ELF-1 (cell line): ENCODE results near the gene CLSTN3.

Experiments
- DNase-seq: peaks from one replicate; pipeline ENCODE4 v3.0.0-alpha.2; 2016; ENCODE audit warnings: low read depth, low spot score

CLSTN3 gene

GRCh38 chr12:7150356-7150755, 20.2 kb downstream of the CLSTN3 start:
- no peak for DNase-seq

DNA sequence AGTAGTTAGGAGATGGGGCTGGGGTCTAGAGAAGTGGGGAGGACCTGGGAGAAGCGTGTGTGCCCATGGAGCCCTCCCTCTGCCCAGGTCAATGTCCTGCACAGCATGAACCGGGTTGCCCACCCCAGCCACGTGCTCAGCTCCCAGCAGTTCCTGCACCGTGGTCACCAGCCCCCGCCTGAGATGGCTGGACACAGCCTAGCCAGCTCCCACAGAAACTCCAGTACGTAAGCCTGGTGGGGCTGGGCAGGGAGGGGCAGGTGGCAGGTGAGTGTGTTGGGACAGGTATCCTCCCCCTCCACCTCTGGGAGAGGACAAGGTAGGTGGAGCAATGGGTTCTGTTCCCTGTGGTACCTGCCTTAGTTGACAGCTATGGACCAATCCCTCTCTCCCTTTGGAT, 20.7 kb downstream of the CLSTN3 start:
- no peak for DNase-seq

DNA sequence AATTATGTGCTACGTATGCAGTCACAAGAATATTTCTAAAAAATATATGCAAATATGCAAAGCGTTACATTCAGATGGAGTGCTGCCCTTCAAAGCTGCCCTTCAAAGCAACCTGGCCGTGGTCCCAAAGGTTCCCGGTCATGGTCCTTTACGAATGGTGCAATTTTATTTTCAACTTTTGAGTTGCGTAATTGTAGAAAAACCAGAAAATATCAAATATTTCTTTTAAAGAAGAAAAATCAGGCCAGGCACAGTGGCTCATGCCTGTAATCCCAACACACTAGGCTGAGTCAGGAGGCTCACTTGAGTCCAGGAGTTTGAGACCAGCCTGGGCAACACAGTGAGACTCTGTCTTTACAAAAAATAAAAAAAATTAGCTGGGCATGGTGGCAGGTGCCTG, 21.4 kb downstream of the CLSTN3 start:
- no peak for DNase-seq

DNA sequence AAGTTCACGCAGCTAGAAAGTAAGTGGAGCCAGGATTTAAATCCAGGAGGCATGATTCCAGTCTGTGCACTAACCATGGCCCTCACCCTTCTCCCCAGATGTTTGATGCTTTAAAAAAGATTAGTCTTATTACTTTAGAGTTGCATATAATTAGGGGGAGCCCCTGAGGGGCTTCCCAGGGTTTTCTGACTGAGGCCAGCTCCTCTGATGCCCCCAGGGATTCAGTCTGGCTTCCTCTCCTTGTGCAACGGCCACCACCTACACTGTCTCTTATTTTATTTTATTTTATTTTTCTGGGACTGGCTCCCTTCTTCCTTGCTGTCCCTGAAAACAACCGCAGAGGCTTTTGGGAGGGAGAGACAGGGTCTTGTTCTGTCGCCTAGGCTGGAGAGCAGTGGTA, 22.6 kb downstream of the CLSTN3 start:
- no peak for DNase-seq

GRCh38 chr12:7154042-7154441, 23.9 kb downstream of the CLSTN3 start:
- peak; percentile 19 for DNase-seq

DNA sequence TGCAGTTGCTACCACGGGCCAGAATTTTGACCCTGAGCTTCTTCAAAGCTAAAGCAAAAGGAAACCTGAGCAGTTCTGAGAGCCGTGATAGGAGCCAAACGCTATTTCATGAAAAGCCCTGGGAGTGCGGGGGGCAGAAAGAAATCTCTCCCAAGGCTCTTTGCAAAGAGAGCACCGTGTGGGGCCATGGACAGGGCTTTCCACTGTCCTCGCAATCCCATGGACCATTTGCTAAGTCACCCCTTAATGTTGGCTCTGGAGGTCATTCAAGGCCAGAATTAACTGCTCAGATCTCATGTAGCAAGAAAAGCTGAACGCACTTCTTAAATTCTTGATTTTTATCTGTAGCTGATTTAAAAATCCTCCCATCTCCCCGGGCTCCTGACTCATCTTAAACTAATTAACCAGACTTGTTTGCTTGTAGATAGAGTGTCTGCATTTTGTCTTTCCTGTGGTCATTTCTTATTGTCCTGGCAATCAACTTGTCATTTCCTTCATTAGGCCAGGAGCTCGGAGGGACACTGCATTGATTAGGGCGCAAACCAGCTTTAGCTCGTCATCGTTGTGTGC, 24.8 kb downstream of the CLSTN3 start:
- no peak for DNase-seq

GRCh38 chr12:7155471-7156034, 25.4 kb downstream of the CLSTN3 start:
- DNase-seq: no peak

- no peak for DNase-seq
Measured at GRCh38 chr12:7156259-7157197, 26.4 kb downstream of the CLSTN3 start.

DNA sequence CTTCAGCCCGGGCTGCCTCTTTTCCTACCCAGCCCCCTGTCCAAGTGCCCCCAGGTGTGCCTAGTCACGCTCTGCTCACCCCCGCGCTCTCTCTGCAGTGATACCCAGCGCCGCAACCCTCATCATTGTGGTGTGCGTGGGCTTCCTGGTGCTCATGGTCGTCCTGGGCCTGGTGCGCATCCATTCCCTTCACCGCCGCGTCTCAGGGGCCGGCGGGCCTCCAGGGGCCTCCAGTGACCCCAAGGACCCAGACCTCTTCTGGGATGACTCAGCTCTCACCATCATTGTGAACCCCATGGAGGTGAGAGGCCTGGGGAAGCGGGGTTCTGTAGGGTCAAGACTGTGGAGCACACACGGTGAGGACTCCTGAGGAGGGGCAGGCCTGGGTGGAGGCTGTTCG, 27.2 kb downstream of the CLSTN3 start:
- DNase-seq: no peak

- no peak for DNase-seq
Measured at GRCh38 chr12:7158781-7159609, 28.8 kb downstream of the CLSTN3 start.

- DNase-seq: no peak
Measured at GRCh38 chr12:7160183-7160582, 30.0 kb downstream of the CLSTN3 start.

GRCh38 chr12:7161327-7161726, 31.2 kb downstream of the CLSTN3 start:
- DNase-seq: no peak

GRCh38 chr12:7161811-7162210, 31.6 kb downstream of the CLSTN3 start:
- no peak for DNase-seq

- peak; percentile 60 for DNase-seq
Measured at GRCh38 chr12:7162691-7163114, 32.5 kb downstream of the CLSTN3 start.

DNA sequence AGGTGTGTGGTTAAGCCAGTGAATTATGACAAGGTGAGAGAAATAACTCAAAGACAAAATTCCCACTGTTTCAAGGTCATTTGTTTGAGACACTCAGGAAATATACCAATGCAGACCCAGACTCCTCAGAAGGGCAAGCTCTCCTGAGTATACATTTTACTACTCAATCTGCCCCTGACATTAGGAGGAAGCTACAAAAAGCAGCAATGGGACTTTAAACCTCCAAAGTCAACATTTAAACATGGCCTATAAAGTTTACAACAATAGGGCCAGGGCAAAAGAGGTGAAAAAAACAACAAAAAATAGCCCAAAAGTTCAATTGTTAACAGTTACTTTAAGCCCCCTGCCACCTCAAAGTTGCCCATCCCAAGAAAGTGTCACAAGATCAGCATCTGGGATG, 39.8 kb downstream of the CLSTN3 start:
- DNase-seq: no peak

GRCh38 chr12:7171854-7172253, 41.7 kb downstream of the CLSTN3 start:
- DNase-seq: no peak

- DNase-seq: no peak
Measured at GRCh38 chr12:7175493-7175892, 45.3 kb downstream of the CLSTN3 start.

DNA sequence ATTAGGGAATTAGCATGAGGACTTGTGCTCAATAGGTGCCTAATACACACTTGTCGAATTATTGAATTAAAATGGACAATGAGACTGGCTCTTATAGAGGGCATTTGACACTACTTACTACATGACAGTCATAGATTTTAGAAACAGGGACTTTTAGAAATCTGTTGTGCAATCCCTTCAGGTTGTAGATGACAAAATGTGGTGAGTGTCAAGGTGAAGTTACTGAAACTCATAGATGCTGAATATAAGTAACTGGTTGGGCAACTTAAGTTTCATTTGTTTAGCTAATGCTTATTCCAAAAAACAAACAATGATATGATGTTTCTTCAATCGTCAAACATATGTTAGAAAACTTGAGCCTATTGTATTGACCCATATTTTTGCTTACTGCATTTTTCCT, 46.4 kb downstream of the CLSTN3 start:
- no peak for DNase-seq

DNA sequence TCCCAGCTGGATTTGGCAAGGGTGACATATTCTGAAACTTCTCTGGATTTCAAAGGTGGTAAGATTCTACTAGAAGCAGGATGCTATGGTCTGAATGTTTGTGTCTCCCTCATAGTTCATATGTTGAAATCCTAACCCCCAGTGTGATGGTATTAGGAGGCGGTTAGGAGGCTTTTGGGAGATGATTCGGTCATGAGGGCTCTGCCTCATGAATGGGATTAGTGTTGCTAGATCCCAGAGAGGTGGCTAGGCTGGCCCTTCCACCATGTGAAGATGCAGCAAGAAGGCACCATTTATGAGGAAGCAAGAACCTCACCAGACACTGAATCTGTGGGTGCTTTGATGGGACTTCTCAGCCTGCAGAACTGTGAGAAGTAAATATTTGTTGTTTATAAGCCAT, 48.3 kb downstream of the CLSTN3 start:
- DNase-seq: no peak

GRCh38 chr12:7180685-7181084, 50.5 kb downstream of the CLSTN3 start:
- no peak for DNase-seq

- DNase-seq: peak; percentile 4
Measured at GRCh38 chr12:7186058-7186457, 55.9 kb downstream of the CLSTN3 start.
